Activated effector memory CD4-positive, alpha-beta T cell treated with anti-CD3 and anti-CD28 coated beads, Interleukin-2, amount 50 U/mL, for 16 hours (primary cell): Measurements from ENCODE around the gene DNM2.

Source experiments
- DNase-seq: peaks from one replicate; pipeline ENCODE4 v3.0.0-alpha.2; 2020

Gene DNM2

DNA sequence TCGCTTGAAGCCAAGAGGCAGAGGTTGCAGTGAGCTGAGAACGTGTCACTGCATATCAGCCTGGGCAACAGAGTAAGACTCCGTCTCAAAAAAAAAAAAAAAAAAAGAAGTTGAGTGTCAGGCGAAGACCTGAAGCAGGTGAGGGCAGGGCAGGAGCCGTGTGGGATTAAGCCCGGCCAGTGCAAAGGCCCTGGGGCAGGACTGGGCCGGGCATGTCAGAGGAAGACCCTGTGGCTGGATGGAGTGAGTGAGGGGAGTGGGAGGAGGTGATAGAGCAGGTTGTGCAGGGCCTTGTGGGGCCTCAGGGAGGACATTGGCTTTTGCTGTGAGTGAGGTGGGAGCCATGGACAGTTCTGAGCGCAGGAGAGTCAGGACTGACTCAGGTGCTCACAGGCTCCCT lies 70.3 kb downstream of the DNM2 start:
- no peak for DNase-seq

DNA sequence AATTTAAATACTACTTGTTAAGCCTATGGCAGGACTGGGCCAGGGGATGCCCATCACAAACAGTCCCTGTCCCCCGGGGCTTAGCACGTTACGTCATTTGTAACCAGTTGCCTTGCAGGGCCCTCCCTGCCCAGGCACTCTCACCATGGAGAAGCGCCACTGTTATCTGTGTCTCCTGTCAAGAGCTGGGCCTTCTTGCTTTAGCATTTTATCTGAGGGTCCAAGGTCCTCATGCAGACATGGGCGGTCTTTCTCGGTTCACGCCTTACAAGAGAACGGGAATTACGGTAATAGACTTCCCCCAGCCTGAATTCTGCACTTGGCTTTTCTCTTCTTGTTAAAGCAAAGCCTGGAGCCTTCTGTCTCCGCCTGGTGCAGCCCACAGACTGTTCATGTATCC lies 72.0 kb downstream of the DNM2 start:
- DNase-seq, result no peak

DNA sequence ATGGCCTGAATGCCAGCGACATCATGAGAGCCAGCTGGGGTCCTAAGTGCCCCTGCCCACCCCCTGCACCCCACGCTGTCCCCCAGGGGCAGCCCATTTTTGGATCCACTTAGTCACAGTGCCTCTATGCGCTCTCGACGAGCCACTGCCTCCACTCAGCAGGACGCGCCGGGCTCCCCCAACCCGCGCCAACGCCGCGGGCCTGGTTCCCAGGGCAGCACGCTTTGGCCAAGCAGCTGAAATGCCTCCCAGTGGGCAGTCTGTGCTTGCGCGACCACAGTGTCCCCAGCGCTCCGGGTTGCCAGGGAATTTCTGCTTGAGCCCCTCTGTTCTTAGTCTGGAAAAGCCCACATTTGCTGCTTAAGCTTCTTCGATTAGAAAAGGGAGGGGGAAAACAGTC lies 78.8 kb downstream of the DNM2 start:
- no peak for DNase-seq

DNA sequence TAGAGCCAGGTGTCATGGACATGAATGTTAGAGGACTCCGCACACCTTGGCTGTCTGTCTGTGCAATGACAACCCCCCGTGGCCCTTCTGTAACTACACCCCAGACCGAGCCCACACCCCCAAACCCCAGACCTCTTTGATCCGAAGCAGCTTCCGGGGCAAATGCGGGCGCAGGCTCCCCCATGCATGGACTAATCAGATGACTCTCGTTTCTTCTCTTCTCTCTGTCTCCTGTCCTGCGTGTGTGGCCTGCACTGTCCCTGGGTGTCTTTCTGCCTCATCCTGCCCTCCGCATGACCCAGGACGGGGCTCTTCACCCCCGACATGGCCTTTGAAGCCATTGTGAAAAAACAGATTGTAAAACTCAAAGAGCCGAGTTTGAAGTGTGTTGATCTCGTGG lies 79.2 kb downstream of the DNM2 start:
- DNase-seq, result peak; percentile 80

DNA sequence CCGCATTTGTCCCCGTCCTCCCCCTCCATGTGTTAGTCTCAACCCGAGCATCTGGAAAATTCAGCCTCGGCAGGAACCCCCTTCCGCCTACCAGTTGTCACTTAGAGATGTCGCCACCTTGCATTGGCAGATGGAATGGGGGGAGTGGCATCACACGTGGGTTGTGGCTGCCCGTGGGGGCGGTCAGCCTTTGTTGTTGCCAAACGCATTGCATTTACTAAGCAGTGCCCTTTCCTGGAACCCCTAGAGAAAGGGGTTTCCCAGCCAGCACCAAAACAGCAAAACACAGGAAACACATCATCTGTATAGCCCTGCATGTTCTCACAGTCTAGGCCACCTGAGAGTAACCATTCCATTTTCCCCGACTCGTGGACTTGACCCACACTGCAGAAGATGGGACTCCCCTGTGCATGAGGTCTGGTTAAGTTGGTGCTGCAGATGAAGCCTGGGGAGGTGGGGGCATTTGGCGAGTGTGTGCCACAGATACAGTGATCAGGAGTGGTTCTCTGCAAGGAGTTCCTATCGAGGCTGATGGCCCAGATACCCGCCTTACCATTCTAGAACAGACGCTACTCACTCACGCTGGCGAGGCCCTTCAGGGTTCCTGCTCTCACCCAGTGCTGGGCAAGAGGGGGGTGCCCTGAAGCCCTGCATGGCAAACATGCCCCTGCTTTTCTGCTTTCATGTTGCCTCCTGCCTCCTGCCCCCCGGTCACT lies 79.8 kb downstream of the DNM2 start:
- peak; percentile 95 for DNase-seq

DNA sequence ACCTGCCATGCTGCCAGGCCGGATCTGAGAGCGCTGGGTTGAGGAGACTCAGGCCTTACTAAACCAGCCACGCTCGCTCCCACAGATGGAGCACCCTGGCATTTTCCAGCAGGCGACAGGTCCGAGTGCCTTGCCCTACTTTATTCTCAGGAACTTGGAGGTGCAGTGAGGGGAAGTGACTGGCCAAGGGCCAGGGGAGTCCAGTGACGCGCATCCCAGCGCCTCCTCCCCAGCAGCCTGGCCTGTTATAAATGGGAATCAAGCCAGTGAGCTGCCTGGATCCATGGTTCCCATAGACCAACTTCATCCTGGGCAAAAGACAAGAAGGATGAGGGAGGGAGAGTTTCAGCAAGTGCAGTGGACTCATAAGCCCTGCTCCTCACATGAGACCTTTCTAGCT lies 82.6 kb downstream of the DNM2 start:
- DNase-seq, result no peak

DNA sequence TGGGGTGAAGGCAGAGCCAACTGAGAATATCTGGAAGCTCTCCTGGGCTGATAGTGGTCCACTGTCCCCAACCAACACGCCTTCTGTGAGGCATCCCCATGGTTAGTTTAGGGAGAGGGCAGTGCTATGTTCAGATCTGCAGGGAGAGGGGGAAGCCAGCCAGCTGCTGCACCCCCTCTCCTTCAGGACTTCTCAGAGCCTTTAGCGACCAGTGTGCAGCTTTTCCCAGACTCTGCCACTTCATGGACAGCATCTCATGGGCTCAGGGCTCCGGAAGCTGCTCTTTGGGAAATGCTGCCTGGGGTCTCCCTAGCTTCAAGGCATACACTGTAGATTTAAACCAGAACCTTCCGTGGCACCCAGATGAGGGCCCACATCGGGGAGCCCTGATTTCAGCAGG lies 84.6 kb downstream of the DNM2 start:
- no peak for DNase-seq

DNA sequence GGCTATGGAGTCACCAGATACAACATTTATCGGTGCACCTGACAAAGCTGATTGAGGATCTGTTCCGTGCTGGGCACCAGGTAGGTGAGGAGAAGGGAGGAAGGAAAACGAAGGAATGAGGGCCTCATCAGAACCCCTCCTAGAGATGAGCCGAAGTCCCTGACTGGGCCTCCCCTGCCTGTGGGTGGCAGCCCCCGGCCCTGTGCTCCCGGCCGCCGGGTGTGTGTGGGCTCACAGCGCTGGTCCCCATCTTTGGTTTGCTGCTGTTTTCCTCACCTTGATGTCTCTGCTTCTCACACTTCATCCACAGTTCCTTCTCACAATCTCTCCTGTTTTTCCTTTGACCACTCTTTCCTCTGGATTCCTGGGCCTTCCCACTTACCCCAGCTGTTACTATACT lies 85.4 kb downstream of the DNM2 start:
- DNase-seq, result no peak

DNA sequence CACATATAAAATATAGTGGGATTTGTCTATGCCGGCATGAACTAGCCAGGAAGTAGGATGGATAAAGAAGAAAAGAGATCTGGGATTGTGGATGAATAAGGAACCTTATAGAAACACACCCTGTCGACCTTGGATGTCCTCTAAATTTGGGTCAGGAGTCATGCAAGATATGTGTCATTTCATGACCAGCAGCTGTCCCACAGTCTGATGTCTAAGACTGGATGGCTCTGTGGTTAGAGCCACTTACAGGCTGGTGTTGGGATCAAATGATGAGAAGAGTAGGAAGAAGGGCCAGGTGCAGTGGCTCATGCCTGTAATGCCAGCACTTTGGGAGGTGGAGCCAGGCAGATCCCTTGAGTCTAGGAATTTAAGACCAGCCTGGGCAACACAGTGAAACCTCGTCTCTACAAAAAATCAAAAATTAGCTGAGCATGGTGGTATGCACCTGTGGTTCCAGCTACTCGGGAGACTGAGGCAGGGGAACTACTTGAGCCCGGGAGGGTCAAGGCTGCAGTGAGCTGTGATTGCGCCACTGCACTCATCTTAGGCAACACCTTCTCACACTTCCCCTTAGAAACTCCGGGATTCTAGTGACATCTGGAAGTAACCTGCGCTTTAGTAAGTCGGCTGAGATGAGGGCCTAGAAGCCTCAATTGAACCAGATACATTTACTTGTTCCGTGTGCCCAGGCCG lies 87.3 kb downstream of the DNM2 start:
- DNase-seq, result no peak

DNA sequence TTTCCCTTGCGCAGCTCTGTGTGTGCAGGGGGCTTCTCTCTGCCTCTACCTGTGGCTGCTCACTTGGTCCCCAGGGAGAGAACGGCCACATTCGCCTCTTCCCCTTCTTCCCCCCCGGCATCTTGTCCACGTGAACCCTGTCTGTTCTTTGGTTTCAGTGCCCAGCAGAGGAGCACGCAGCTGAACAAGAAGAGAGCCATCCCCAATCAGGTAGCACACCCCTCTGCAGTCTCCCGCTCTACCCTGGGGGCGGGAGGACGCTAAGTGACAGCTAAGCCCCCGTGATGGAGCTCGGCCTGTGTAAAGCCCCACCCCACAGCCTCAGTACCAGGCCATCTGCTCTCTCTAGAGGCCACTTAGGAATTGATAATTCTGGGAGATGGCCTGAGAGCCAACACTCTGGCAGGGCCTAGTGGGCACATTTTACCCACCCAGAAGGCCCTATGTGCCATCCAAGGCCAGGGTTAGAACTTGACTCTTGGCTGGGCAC lies 87.9 kb downstream of the DNM2 start:
- DNase-seq, result no peak

DNA sequence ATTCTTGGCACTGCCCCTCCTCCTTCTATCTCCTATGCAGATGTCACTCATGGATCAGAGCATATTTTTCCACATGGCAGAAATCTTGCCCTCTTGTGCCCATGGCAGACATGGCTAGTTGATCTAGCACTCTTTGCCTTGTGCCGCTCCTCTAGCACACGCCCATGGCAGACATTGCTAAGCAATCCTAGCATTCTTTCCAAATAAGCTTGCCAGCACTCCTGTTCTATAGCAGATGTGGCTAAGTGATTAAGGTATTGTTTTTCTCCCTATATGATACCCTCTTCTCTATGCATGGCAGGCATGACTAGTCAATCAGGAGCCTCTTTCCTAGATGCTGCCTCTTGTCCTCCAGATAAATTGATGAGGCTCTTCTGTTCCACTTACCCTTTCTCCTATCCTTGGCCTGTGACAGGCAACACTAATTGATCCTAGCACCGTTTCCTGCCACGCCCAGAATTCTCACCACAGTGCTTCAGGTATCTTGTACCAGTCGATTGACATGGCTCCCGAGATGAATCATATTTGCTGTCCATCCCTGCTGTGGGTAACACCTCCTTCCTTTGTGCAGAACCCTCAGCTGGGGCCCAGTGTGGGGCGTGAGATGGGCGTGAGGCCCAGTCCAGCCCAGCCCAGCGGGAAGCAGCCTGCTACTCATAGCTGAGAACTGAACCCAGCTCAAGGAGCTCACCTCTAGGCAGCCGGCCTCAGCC lies 91.2 kb downstream of the DNM2 start:
- peak; percentile 71 for DNase-seq

DNA sequence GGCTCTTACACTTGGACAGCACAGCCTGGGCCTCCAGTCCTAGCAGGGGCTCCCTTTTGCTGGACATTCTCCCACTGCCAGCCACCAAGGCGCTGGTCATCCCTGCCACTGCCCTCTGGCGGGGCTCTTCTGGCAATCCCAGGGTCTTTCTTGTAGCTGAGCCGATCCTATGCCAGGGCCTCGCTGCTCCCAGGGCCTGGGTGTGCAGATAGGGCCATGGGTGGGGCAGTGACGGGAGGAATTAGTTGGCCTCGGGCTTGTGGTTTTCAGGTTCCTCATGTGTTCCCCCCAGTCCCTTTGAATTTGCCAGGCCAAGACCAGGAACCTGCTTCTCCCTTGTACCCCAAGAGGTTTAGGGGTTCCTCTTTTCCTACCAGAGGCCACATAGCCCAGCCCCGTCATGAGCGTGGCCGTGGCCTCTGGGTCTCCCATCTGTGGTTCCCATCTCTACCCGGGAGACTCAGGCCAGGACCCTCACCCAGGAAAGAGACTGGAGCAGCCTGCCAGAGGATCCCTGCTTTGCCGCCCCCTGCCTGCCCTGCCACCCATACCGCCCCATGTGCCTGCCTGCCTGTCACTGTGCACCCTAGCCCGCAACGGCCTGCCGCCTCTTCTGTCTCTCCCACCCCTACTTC lies 91.9 kb downstream of the DNM2 start:
- DNase-seq, result no peak

DNA sequence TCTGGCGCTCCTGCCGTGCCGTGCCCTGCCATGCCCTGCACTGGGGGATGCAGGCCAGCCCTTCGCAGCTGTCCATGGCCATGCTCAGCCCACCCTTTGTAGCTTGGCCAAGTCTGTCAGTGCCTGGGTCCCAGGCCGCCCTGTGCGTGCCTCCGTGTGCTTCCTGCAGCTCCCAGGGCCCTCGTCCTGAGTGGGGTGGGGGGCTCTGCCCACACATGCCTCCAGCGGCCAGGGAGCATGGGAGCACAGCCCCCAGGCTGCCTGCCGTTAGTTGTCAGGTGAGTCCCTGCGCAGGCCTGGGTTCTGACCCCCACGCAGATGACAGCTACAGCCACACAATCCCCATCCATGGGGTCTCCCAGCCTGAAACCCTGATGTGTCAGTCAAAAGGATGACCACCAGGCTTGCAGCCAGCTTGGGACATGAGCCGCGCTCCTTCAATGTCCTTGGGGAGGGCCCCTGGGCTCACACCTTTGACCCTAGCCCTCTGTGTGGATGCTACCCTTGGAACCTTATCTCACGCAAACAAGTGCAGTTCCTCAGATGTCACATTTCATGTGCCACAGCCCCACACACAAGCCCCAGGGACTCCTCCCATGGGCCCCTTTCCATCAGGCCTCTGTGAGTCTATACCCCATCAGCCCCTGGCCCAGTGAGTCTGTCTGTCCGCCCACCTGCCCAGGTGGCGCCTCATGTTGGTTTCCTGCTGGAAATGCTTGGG lies 93.7 kb downstream of the DNM2 start:
- DNase-seq, result no peak

DNA sequence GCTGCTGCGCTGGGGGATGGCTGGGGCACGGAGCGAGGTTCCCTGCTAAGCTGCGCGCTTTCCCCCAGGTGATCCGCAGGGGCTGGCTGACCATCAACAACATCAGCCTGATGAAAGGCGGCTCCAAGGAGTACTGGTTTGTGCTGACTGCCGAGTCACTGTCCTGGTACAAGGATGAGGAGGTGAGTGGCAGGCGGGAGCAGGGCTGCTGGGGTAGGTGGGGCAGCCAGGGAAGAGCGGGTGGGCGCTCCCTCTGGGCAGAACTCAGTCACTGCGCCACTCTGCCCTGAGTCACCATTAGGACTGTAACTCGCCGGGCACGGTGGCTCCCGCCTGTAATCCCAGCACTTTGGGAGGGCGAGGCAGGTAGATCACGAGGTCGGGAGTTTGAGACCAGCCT lies 94.3 kb downstream of the DNM2 start:
- no peak for DNase-seq

DNA sequence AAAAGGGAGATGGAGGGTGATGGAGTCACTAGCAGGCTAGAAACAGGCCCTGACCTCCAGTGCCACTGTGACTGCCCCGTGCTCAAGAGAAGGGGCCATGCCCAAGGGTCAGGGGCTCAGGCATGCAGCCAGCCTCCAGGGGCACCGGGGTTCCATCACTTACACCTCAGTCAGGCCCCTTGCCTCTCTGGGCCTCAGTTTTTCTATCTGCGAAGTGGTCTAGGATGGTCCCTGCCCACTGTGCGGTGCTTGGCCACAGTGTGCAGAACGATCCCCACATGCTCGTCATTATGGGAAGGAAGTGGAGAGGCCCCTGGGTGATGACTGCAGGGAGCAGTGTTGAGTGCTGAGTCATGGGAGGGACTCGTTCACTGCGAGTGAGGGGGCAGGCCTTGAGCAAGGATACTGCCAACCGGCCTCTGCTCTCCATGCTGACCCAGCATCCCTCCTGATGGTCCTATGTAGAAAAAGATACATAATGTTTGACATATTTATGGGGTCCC lies 95.1 kb downstream of the DNM2 start:
- no peak for DNase-seq

DNA sequence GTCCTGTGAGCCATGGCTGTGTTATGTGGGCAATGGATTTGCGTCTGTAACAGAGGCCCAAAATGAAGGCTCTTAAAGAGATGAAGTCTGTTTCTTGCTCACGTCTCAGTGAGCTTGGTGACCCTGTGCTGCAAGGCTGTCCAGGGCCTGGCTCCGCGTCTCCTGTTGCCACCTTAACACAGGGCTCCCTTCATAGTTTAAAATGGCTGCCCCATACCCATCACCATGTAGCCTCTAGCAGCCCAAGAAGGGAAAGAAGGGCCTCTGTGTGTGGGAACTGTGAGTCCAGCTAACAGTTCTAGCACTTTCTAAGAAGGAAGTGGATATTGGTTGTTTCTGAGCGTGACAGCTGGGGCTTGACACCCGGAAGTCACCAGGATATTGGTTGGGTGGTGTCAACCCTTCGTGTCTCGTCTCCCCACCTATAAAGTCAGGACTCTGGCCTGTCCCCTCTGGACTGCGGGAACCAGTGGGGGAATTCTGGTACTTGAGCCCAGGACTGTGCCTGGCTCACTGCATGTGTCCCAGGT lies 97.2 kb downstream of the DNM2 start:
- no peak for DNase-seq

DNA sequence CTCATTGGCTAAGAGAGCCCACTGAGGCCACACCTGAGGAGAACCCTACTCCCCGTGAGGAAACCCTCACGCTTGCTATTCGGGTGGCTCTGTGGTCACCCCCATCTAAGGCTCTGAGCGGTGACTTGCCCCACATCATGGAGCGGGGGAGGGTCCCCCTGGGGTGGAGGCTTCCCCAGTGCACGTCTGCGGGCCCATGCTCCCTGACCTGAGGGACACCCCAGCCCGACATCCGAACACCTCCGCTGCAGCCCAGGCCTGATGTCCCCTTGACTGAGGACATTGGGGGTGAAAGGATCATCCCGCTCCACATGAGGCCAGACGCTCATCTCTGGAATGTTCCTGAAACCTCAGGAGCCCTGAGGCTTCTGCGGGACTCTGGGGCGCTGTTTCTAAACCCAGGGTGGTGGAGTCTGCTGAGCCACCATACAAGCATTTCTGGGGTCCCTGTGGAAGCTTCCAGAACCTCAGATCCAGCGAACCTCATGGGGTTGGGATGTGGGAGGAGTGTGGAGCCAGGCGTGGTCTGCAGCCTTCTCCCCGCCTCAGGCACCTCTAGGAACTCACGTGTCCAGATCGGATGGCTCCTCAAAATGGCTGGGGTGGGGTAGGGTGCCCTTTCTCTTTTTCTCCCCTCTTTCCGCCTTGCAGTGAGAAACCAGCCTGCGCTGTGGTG lies 98.2 kb downstream of the DNM2 start:
- no peak for DNase-seq

DNA sequence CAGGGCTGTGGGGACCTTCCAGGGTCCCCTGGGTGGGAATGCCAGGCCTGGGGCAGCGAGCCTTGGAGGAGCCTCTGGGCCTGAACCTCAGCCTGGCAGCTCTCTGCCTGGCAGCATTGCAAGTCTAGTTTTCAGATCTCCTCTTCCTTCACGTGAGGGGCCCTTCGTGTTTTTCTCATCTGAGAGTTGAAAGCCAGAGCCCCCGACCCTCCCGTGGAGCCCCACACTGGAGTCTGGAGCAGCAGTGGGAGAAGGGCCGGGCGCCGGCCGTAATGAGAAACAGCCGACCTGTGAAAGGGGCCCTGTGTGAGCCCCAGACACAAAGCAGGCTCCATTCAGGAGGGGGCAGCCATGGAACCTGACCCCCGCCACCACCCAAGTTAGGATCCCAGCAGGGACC lies 98.8 kb downstream of the DNM2 start:
- no peak for DNase-seq

DNA sequence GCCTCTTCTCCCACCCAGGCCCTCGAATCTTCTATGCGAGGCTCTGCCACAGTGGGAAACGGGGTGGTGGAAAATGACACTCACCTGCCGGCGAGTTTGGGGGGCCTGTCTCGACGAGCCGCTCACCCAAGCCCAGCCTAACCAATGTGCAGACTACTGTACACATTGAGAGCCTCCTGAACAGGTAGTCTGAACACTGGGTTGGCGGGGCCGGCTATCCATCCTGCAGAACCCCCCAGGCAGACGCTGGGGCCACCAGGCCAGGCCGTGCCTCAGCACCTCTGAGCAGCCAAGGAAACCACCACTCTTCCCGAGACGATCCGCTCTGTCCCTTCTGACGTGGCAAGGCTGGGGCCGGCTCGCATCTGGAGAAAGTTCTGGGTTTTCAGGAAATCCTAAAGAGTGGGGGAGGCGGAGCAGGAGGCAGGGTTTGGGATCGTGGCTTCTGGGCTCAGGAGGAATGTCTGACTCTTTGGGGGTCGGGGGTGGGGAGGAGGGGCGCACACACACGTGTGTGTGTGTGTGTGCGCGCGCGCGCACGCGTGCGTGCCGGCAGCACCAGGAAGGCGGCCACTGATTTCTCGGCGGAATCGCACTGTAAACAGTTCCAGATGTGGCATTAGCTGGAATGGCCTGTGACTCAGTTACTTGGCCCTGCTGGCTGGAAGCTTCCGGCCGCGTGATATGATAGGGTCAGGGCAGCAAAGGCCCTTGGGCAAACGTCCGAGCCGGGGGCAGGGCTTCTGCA lies 99.6 kb downstream of the DNM2 start:
- DNase-seq, result no peak

DNA sequence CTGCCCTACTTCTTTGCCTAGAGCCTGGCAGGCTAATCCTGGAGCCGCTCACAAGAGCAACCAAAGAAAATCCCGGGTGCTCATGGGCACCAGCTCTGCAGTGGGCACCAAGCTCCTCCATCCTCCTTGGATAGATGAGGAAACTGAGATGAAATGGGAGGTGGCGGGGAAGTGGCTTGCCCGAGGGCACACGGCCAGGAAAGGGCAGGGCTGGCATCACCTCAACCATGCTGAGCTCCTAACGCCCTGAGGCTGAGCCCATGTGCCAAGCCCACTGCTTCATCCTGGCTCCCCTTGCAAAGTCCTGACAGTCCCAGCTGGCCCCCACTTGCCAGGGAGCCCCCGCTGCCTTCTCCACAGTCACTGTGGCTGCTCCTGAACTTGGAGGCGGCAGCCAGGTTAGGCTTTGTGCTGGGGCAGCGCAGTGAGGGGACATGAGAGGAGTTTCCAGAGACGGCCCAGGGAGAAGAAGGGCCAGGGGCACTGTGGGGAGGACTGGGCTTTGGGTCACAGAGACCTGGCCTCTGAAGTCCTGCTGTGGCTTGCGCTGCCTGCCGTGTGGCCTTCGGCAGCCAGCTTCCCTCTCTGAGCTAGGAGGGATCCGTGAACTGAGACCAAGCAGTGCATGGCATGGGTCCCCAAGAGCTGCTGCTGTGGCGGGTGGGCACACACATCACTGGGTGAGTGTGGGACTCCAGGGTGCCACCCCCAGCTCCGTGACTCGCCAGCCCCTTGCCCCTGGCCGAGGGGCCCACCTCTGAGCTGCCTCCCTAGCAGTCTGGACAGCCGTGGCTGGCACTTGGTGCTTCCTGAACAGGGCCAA lies 100.6 kb downstream of the DNM2 start:
- no peak for DNase-seq
